GM20000 (cell line): ENCODE results near the gene ADAMTS19.

ENCODE experiments used
- DNase-seq: peaks from one replicate; pipeline ENCODE4 v3.0.0; 2012; ENCODE audit warnings: low spot score
- TF ChIP-seq, protein P1 (sequence below): IDR thresholded peaks from 2 replicates; pipeline ENCODE4 v1.5.1; 2012; ENCODE audit warnings: mild to moderate bottlenecking, control low read depth; ENCODE audit errors: extremely low read depth, missing control alignments

ADAMTS19 gene

DNA sequence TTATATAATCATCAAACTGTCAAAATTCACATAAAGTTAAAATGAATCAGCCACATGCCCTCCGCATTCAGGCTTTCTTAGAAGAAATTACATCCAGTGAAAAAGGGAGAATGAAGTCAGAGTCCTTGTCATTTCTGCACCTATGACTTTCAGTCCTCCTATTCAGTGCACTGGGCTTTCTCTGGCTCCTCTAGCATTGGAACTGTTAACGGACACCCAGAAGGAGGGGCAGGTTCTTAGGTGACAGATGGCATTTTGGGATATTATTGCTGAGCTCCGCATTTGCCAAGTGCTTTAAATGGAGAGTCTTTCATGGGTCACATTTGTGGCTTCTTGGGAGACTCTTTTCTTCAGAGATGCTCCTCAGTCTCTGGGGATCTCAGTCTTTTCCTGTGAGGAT, 40.0 kb downstream of the ADAMTS19 start:
- TF ChIP-seq, protein P1, sequence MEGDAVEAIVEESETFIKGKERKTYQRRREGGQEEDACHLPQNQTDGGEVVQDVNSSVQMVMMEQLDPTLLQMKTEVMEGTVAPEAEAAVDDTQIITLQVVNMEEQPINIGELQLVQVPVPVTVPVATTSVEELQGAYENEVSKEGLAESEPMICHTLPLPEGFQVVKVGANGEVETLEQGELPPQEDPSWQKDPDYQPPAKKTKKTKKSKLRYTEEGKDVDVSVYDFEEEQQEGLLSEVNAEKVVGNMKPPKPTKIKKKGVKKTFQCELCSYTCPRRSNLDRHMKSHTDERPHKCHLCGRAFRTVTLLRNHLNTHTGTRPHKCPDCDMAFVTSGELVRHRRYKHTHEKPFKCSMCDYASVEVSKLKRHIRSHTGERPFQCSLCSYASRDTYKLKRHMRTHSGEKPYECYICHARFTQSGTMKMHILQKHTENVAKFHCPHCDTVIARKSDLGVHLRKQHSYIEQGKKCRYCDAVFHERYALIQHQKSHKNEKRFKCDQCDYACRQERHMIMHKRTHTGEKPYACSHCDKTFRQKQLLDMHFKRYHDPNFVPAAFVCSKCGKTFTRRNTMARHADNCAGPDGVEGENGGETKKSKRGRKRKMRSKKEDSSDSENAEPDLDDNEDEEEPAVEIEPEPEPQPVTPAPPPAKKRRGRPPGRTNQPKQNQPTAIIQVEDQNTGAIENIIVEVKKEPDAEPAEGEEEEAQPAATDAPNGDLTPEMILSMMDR = no peak
- no peak for DNase-seq

DNA sequence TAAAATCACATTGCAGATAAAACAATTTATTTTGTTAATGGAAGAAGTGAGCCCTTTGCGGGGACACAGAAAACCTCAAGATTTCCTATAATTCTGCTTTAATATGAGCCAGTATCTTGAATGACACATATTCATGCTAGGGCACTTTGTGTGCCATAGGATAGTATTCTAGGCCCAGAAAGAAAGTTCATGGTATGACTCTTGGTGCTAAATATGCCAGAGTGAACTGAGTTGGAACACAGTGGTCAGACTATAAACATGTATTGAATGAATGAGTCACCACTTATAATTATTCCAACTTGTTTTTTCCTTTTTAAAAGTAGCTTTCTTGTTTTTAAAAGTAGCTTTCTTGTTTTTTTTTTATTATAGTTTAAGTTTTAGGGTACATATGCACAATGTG, 46.0 kb downstream of the ADAMTS19 start:
- DNase-seq = no peak
- TF ChIP-seq, protein P1 = no peak

DNA sequence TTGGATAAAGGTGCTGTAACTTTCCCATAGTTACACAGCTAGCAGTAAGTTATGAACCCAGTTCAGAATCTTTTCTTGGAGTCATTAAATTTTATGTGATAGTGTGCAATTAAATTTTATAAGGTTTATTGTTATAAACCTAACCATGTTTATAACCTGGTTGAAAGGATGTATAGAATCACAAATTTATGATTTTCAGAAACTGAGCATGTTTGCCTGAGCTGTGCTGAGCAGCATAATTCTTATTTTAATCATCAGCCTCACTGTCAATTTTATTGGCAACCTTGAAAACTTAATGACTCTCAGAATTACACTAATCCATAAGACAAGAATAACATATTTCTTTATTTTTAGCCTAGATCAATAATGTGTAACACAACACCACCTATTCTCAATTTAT, 46.9 kb downstream of the ADAMTS19 start:
- TF ChIP-seq, protein P1 = no peak

DNA sequence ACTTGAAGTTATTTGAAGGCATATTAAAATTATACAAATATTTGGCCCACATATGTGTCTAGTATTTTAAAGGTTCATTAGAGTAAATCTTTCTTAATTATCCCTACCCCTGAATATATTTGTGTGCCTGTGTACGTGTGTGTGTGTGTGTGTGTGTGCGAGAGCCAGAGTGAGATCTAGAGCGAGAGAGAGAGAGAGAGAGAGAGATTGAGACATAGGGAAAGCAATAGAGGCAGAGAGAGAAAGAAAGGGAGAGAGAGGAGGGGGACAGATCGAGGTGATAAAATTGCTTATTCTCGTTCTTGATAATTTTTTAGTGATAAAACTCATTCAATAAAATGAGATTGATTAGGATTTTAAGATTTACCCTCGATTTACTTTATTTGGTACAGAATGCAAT, 47.4 kb downstream of the ADAMTS19 start:
- TF ChIP-seq, protein P1 = no peak
- no peak for DNase-seq

More for the DNA sequence above, 46.9 kb downstream of the ADAMTS19 start:
- no peak for DNase-seq

DNA sequence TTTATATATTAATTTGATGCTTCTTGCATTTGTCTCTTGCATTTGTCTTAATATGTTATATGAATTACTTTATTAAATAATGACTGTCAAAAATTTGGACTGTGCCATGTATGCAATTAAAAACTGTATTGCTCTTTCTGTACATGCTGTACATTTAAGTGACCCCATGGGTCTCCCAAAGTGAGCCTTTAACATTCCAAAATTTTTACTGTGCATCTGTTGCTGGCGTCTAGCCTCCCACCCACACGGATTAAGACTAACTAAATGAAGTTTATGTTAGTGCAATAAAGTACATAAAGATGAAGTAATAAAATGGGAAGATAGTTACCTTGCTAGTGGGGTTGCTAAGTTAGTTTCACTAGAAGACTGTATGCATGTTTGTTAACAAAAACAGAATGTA, 48.5 kb downstream of the ADAMTS19 start:
- TF ChIP-seq, protein P1 = no peak
- DNase-seq = no peak

DNA sequence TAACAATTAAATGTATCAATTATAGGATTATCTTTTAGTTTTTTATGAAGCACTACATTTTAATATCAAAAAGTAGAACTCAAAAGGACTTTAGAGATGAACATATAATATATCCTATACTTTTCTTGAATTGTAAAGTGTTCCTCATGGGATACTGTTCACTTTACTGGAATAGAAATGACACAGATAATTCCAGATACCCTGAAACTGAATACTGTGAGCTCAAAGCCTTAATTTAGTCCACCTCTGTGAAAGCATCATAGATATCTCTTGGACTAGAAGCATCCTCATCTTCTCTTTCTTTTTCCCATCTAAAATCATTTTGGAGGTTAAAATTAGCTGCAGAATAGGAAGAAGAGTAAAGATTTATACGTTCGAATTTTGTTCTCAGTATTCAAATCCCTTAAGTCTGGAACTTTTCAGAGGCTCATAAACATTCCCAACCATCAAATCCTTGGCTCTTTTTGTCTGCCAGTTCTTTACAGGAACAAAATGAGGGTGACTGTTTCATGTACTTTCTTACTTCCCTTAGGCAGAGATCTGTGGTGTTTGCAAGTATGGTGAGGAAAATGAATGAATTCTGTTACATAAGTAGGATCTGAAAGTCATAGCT, 49.4 kb downstream of the ADAMTS19 start:
- TF ChIP-seq, protein P1 = no peak

DNA sequence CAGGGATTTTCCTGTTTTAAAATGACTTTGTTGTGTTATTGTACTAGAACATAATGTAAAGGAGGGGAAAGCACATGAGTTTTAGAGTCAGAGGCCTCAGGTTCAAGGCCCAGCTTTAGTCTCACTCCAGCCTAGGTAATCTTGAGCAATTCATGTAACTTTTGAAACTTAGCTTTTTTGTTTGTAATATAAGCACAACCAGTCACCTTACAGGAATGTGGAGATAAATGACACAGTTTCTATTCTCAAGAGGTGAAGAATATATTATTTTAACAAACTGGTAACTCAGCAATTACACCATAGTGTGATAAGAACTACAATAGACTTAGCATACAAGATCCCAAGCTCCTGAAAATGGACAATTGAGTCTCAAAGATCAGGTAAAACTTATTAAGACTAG, 51.2 kb downstream of the ADAMTS19 start:
- TF ChIP-seq, protein P1 = no peak
- no peak for DNase-seq

More for the DNA sequence above, 49.4 kb downstream of the ADAMTS19 start:
- no peak for DNase-seq
